Measurements from ENCODE around the gene CCDC90B. TPM values are rescaled to one million over a fixed set of nuclear protein-coding genes. Genes with fewer than 3 reads are reported as not detected.

The CCDC90B gene
- total and polyA plus RNA-seq, 2 of the 13 experiments (the other 11 are each of a cell fraction or from before 2014, with no cell fraction given) = 17.1 to 46.1 TPM

DNA sequence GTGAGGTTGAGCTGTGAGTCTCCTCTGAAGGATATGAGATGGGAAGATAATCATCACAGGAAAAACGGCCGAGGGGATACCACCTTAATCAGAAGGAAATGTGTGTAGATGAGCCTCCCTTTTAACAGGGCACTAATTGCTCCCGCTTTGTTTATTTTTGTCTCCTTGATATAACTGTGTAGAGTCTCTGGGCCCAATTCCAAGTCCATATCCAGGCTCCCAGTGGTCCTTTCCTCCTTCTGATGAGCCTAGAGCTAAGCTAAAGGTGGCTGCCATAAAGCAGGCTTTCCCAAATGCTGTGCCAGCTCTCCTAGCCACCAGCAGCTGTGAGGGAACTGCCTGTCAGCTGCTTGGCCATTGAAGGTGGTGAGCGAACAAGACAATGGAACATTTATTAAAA lies 17.1 kb upstream of the CCDC90B start:
- WGBS (ENCODE audit: low lambda C conversion rate) = 44% methylated on average over 4 of the region's 4 CpGs
- Histone ChIP-seq H3K4me2 (ENCODE audit: low read depth, low read length) (no peak overlapping the region), H3K9me3 (ENCODE audit: low read length) (no peaks in the 10 kb centered on the region), H3K27me3 (ENCODE audit: control insufficient read depth in 1 of 2, insufficient read depth in 2 of 2, low read length in 2 of 2) (no peaks in the 10 kb centered on the region), H3K4me1 (ENCODE audit: insufficient read depth, low read length) (no peaks in the 10 kb centered on the region), H3K36me3 (replicated peaks in 1 of 2; ENCODE audit: control insufficient read depth in 1 of 2, insufficient read depth in 2 of 2, low read length in 2 of 2) (no peaks in the 10 kb centered on the region), H3K9ac (ENCODE audit: insufficient read depth, low read depth, low read length) (no peak overlapping the region), H3K27ac (ENCODE audit: extremely low read length, insufficient read depth, low read length) (no peak overlapping the region), H2AFZ (ENCODE audit: low read length) (no peak overlapping the region), H3K79me2 (ENCODE audit: insufficient read depth, low read length) (no peaks in the 10 kb centered on the region), H4K20me1 (ENCODE audit: insufficient read depth, low read length) (no peaks in the 10 kb centered on the region), H3K4me3 (replicated peaks in 1 of 3; ENCODE audit: insufficient read depth in 1 of 3, low read depth in 2 of 3, low read length in 3 of 3) (no peak overlapping the region)
- BruUV-seq (replicated peaks) = no TSS peak
- DNase-seq (ENCODE audit: low spot score) = no peak
- ChIA-PET CTCF (ENCODE audit: low intra/inter-chr PET ratio, low total read pairs) (no interaction called here), POLR2A (no interaction called here)
- intact Hi-C loops (cut with micrococcal nuclease; ENCODE audit: unreplicated experiment) = no loop called here
- ATAC-seq = no peak
- TF ChIP-seq SRSF1 (optimal IDR thresholded peaks at IDR 0.05; ENCODE audit: low read depth, low read length) (no peak), ZNF768 (CRISPR knock-in tag; IDR thresholded peaks at IDR 0.05) (no peak), KIAA2018 (CRISPR knock-in tag; IDR thresholded peaks at IDR 0.05; ENCODE audit: borderline replicate concordance) (no peak), CCDC6 (CRISPR knock-in tag; IDR thresholded peaks at IDR 0.05) (no peak), ZNF510 (CRISPR knock-in tag; IDR thresholded peaks at IDR 0.05; ENCODE audit: low read depth) (no peak), SP2 (CRISPR knock-in tag; IDR thresholded peaks at IDR 0.05) (no peak), PAXIP1 (CRISPR knock-in tag; conservative IDR thresholded peaks at IDR 0.05) (no peak), HOXD1 (CRISPR knock-in tag; IDR thresholded peaks at IDR 0.05) (no peak)
- TF ChIP-seq, protein P1, sequence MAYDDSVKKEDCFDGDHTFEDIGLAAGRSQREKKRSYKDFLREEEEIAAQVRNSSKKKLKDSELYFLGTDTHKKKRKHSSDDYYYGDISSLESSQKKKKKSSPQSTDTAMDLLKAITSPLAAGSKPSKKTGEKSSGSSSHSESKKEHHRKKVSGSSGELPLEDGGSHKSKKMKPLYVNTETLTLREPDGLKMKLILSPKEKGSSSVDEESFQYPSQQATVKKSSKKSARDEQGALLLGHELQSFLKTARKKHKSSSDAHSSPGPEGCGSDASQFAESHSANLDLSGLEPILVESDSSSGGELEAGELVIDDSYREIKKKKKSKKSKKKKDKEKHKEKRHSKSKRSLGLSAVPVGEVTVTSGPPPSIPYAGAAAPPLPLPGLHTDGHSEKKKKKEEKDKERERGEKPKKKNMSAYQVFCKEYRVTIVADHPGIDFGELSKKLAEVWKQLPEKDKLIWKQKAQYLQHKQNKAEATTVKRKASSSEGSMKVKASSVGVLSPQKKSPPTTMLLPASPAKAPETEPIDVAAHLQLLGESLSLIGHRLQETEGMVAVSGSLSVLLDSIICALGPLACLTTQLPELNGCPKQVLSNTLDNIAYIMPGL (CRISPR knock-in tag; IDR thresholded peaks at IDR 0.05; ENCODE audit: borderline replicate concordance in 1 of 2, low read depth in 1 of 2) = no peak
- FAIRE-seq = no peak
- in situ Hi-C loops (cut with HindIII; ENCODE audit: extremely low pct_ligation_motif_present, low pct_unique_long_range_greater_than_20kb) = no loop called here

Data from HepG2 (cell line).